CD14-positive monocyte (primary cell): ENCODE data around the gene CAMK1D. TPM values are rescaled to one million over a fixed set of nuclear protein-coding genes. Genes with fewer than 3 reads are reported as not detected.

Experiments
- DNase-seq, 3 donors: peaks; one replicate each; pipeline ENCODE4 v3.0.0-alpha.2; 2011 to 2022
- H2AFZ ChIP-seq: 2 replicates; pipeline ENCODE4 v1.6.0; 2012; ENCODE audit warnings: mild to moderate bottlenecking, low read depth, low read length, inconsistent platforms; ENCODE audit not compliant: insufficient read depth, poor library complexity, severe bottlenecking
- H3K27ac ChIP-seq, 2 donors: 1 replicate in 1 of 2; 2 replicates in 1 of 2; pipeline ENCODE4 v1.5.1; 2012 to 2013; ENCODE audit warnings: low read length in 2 of 2, control low read depth in 1 of 2, inconsistent platforms in 1 of 2, low read depth in 1 of 2, mild to moderate bottlenecking in 1 of 2
- H3K27me3 ChIP-seq, 2 donors: one replicate each; pipeline versions ENCODE4 v1.6.0 to v1.6.1; 2011 to 2013; ENCODE audit warnings: low read length in 2 of 2; ENCODE audit not compliant: control insufficient read depth in 2 of 2, insufficient read depth in 2 of 2
- H3K36me3 ChIP-seq, 2 donors: replicated peaks in 1 of 2; 1 replicate in 1 of 2; 2 replicates in 1 of 2; pipeline versions ENCODE4 v1.5.1 to v1.6.1; 2012 to 2013; ENCODE audit warnings: low read length in 2 of 2, control low read depth in 1 of 2, inconsistent platforms in 1 of 2, mild to moderate bottlenecking in 1 of 2; ENCODE audit not compliant: insufficient read depth in 2 of 2, control insufficient read depth in 1 of 2
- H3K4me1 ChIP-seq, 2 donors: 1 replicate in 1 of 2; 2 replicates in 1 of 2; pipeline versions ENCODE4 v1.5.1 to v1.6.1; 2012 to 2013; ENCODE audit warnings: low read length in 2 of 2, control low read depth in 1 of 2, inconsistent platforms in 1 of 2, mild to moderate bottlenecking in 1 of 2, moderate library complexity in 1 of 2; ENCODE audit not compliant: insufficient read depth in 2 of 2, control insufficient read depth in 1 of 2
- H3K4me2 ChIP-seq: replicated peaks from 2 replicates; pipeline ENCODE3; 2012; ENCODE audit warnings: low read length, moderate library complexity, mild to moderate bottlenecking; ENCODE audit not compliant: poor library complexity, severe bottlenecking; ENCODE audit errors: extremely low read depth
- H3K4me3 ChIP-seq, 3 experiments: fragments of 200-600 bp in 1 of 3; sonication (generic) in 1 of 3; replicated peaks in 1 of 3; 1 replicate in 2 of 3; 2 replicates in 1 of 3; pipeline ENCODE4 v1.5.1; 2011 to 2013; ENCODE audit warnings: low read length in 3 of 3, mild to moderate bottlenecking in 3 of 3, control low read depth in 2 of 3, low read depth in 2 of 3, inconsistent platforms in 1 of 3, moderate library complexity in 1 of 3
- H3K79me2 ChIP-seq: 2 replicates; pipeline ENCODE4 v1.6.0; 2012; ENCODE audit warnings: mild to moderate bottlenecking, control low read depth, inconsistent platforms, low read length, moderate library complexity; ENCODE audit not compliant: insufficient read depth
- H3K9ac ChIP-seq: 2 replicates; pipeline ENCODE4 v1.6.0; 2017; ENCODE audit warnings: low read length, mild to moderate bottlenecking; ENCODE audit not compliant: insufficient read depth, poor library complexity, severe bottlenecking
- H3K9me3 ChIP-seq, 2 donors: replicated peaks in 1 of 2; 1 replicate in 1 of 2; 2 replicates in 1 of 2; pipeline versions ENCODE4 v1.5.1 to v1.6.1; 2012 to 2013; ENCODE audit warnings: low read length in 2 of 2, control low read depth in 1 of 2; ENCODE audit not compliant: control insufficient read depth in 1 of 2, insufficient read depth in 1 of 2
- H4K20me1 ChIP-seq: 2 replicates; pipeline ENCODE4 v1.6.0; 2012; ENCODE audit warnings: mild to moderate bottlenecking, low read length, control low read depth, moderate library complexity; ENCODE audit not compliant: insufficient read depth
- H3K27ac Mint-ChIP-seq, 7 donors: one replicate each; pipeline ENCODE4 v1.8.0; 2020; ENCODE audit warnings: mild to moderate bottlenecking in 7 of 7, mixed read lengths in 7 of 7, moderate library complexity in 6 of 7, inconsistent platforms in 2 of 7
- H3K27me3 Mint-ChIP-seq, 3 donors: one replicate each; pipeline ENCODE4 v1.8.0; 2021 to 2022; ENCODE audit warnings: low read depth in 3 of 3, mild to moderate bottlenecking in 3 of 3, mixed read lengths in 3 of 3, moderate library complexity in 3 of 3, inconsistent platforms in 1 of 3
- H3K36me3 Mint-ChIP-seq, 2 donors: one replicate each; pipeline ENCODE4 v1.8.0; 2020; ENCODE audit warnings: mixed read lengths in 2 of 2, inconsistent platforms in 1 of 2, mild to moderate bottlenecking in 1 of 2
- H3K4me1 Mint-ChIP-seq: one replicate; pipeline ENCODE4 v1.8.0; 2020; ENCODE audit warnings: mild to moderate bottlenecking, mixed read lengths
- H3K4me3 Mint-ChIP-seq, 2 donors: one replicate each; pipeline ENCODE4 v1.8.0; 2020; ENCODE audit warnings: mild to moderate bottlenecking in 2 of 2, mixed read lengths in 2 of 2, moderate library complexity in 1 of 2
- H3K9me3 Mint-ChIP-seq, 7 donors: one replicate each; pipeline ENCODE4 v1.8.0; 2020 to 2022; ENCODE audit warnings: mixed read lengths in 7 of 7, mild to moderate bottlenecking in 6 of 7, moderate library complexity in 6 of 7, inconsistent platforms in 2 of 7
- WGBS: methylation state at CpG from one replicate; pipeline ENCODE4 v1.1.5; 2013; ENCODE audit warnings: missing lambda C conversion rate; ENCODE audit not compliant: insufficient coverage; 5-methylcytosine and 5-hydroxymethylcytosine counted together
- intact Hi-C, 2 donors: fragments of 100-400 bp; cut with micrococcal nuclease; formaldehyde crosslinking; loops; one replicate each; pipeline versions ENCODE4 v1.15.0 to v1.15.1; 2023
- polyA plus RNA-seq, 3 donors: library from polyadenylated mRNA; depleted of rRNA in 1 of 3; unstranded in 2 of 3; stranded (reverse) in 1 of 3; fragments of 300-500 nt in 2 of 3; fragments of >200 nt in 1 of 3; fragmentation: Illumina TruSeq in 2 of 3; gene quantifications; 1 replicate in 2 of 3; 2 replicates in 1 of 3; pipeline ENCODE4 v1.2.3, GENCODE V29; 2012 to 2021
- TF ChIP-seq, protein P1 (sequence below): fragments of 200-600 bp; IDR thresholded peaks from one replicate; pipeline ENCODE4 v1.8.0; 2022; ENCODE audit warnings: antibody characterized with exemption, mild to moderate bottlenecking

Gene CAMK1D
- polyA plus RNA-seq, 3 donors: 6.7 to 11.8 (median 7.1) TPM

DNA sequence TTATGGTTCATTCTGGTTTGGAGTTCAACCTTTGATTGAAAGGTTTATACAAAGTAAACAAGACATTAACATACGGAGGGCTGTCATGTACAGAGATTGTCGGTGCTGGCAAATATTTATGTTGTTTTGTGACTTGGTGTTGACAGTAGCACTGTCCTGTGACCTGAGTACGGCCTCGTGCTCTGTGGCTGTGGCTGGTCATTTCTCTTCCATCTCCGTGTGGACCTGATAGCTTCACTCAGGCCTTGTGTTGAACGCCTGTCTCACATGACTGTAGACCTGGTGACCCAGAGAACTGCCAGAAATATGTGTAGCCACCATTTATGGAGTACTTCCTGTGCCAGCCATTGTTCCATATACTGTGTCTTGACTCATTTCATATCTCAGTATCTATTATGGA lies 340.5 kb downstream of the CAMK1D start:
- Mint-ChIP-seq H3K4me3 (no peak overlapping the region), H3K36me3 (no peaks in the 10 kb centered on the region), H3K9me3 (peaks cover 0 to 3% (median 0%) of the 10 kb centered on the region in 7 donors), H3K27me3 (peaks cover 0 to 2% (median 2%) of the 10 kb centered on the region in 3 donors), H3K4me1 (no peaks in the 10 kb centered on the region), H3K27ac (no peak overlapping the region)
- Histone ChIP-seq H4K20me1 (peaks cover 3% of the 10 kb centered on the region), H3K4me2 (no peak overlapping the region), H3K9me3 (no peaks in the 10 kb centered on the region), H3K9ac (no peak overlapping the region), H3K4me3 (no peak overlapping the region), H3K4me1 (no peaks in the 10 kb centered on the region), H3K36me3 (no peaks in the 10 kb centered on the region), H3K79me2 (no peaks in the 10 kb centered on the region), H2AFZ (no peak overlapping the region), H3K27me3 (no peaks in the 10 kb centered on the region), H3K27ac (no peak overlapping the region)
- TF ChIP-seq, protein P1, sequence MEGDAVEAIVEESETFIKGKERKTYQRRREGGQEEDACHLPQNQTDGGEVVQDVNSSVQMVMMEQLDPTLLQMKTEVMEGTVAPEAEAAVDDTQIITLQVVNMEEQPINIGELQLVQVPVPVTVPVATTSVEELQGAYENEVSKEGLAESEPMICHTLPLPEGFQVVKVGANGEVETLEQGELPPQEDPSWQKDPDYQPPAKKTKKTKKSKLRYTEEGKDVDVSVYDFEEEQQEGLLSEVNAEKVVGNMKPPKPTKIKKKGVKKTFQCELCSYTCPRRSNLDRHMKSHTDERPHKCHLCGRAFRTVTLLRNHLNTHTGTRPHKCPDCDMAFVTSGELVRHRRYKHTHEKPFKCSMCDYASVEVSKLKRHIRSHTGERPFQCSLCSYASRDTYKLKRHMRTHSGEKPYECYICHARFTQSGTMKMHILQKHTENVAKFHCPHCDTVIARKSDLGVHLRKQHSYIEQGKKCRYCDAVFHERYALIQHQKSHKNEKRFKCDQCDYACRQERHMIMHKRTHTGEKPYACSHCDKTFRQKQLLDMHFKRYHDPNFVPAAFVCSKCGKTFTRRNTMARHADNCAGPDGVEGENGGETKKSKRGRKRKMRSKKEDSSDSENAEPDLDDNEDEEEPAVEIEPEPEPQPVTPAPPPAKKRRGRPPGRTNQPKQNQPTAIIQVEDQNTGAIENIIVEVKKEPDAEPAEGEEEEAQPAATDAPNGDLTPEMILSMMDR: no peak
- no peak for DNase-seq
- 96% methylated on average over 6 of the region's 6 CpGs for whole genome bisulfite sequencing
- intact Hi-C loops: no loop called here

DNA sequence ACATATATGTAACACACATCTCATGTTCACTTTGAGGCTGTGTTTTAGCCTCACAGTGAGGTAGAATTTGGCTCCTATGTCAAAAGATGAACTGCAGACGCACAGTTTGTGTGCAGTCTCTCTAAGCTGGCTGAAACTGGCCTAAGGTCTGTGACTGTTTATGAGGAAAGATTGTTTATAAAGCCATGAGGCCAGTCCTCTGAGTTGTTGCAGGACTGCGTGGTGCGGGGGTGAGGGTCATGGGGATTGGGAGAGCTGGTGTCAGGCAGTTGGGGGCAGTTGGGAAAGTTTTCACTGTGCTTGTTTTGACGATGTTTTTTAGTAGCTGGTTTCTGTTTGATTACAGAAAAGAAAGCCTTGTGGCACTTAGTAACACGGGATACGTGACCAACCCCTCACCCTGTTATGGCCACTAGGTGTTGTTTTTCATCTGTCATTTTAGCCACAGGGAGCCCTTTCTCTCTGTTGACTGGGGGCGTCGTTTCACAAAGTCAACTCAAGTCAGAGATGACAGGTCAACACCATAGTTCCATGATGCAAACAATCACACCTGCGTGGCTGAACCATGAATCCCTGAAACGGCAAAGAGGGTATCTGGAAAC lies 341.3 kb downstream of the CAMK1D start:
- H3K9me3 ChIP-seq: no peaks in the 10 kb centered on the region
- Mint-ChIP-seq H3K27ac (no peak overlapping the region), H3K4me1 (no peaks in the 10 kb centered on the region), H3K36me3 (no peaks in the 10 kb centered on the region), H3K9me3 (peaks cover 0 to 3% (median 0%) of the 10 kb centered on the region in 7 donors), H3K27me3 (peaks cover 0 to 2% (median 0%) of the 10 kb centered on the region in 3 donors), H3K4me3 (no peak overlapping the region)
- H4K20me1 ChIP-seq: peaks cover 3% of the 10 kb centered on the region
- no peak overlapping the region for H2AFZ ChIP-seq
- no peaks in the 10 kb centered on the region for H3K79me2 ChIP-seq
- no peak overlapping the region for H3K9ac ChIP-seq
- no peaks in the 10 kb centered on the region for H3K36me3 ChIP-seq
- TF ChIP-seq, protein P1: no peak
- WGBS: 91% methylated on average over 7 of the region's 10 CpGs
- no peaks in the 10 kb centered on the region for H3K4me1 ChIP-seq
- H3K4me2 ChIP-seq: no peak overlapping the region
- intact Hi-C loops: no loop called here
- no peak overlapping the region for H3K27ac ChIP-seq
- no peaks in the 10 kb centered on the region for H3K27me3 ChIP-seq
- no peak overlapping the region for H3K4me3 ChIP-seq
- no peak for DNase-seq
